HG03354 (cell line): ENCODE measurements around the gene COL18A1.
"Not testable (repeated sequence)": the region's sequence is repeated elsewhere in the genome, so short reads cannot be mapped to it uniquely, and the experiment has no call there.

Experiments
- ATAC-seq: cut with Tn5 transposase; IDR thresholded peaks from one replicate; pipeline ENCODE4 v1.9.1; 2021; ENCODE audit warnings: mild to moderate bottlenecking; ENCODE audit not compliant: unreplicated experiment, poor library complexity, severe bottlenecking

Gene COL18A1

GRCh38 chr21:45497846-45498645 is 93.1 kb downstream of the COL18A1 start:
- ATAC-seq, result no peak

GRCh38 chr21:45498646-45499000 is 93.7 kb downstream of the COL18A1 start:
- no peak for ATAC-seq

DNA sequence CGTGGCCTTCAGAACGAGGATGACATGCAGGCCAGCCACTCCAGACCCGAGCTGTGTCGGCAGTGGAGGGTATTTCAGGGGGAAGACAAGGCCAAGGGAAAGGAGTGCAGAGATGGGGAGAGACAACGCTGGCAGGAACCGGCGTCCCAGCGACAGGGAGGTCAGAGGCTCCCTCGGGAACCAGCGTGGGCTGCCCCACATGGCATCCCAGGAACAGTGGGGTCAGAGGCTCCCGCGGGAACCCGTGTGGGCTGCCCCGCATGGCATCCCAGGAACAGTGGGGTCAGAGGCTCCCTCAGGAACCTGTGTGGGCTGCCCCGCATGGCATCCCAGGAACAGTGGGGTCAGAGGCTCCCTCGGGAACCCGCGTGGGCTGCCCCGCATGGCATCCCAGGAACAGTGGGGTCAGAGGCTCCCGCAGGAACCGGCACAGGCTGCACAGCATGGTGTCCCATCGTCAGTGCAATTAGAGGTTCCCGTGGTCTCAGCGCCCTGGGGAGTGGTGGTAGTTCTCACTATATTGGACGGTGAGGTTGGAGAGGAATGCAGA is 94.3 kb downstream of the COL18A1 start:
- ATAC-seq, result no peak

- ATAC-seq, result no peak
Measured at GRCh38 chr21:45499970-45500577, 95.1 kb downstream of the COL18A1 start.

- ATAC-seq, result not testable (repeated sequence)
Measured at GRCh38 chr21:45501081-45502005, 96.4 kb downstream of the COL18A1 start.

DNA sequence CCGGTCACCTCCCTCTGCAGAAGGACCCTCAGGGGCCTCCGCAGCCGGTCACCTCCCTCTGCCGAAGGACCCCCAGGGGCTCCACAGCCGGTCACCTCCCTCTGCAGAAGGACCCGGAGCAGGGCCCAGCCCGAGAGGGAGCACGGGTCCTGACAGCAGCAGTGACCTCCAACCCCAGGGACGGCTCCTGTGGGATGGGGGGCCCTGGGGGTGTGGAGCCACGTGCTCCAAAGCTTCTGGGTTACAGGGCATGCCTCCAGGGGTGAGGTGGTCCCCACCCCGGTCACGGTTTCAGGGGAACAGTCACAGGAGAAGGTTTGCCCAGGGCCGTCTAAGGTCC is 97.0 kb downstream of the COL18A1 start:
- no peak for ATAC-seq

GRCh38 chr21:45502600-45502999 is 97.6 kb downstream of the COL18A1 start:
- ATAC-seq, result no peak

DNA sequence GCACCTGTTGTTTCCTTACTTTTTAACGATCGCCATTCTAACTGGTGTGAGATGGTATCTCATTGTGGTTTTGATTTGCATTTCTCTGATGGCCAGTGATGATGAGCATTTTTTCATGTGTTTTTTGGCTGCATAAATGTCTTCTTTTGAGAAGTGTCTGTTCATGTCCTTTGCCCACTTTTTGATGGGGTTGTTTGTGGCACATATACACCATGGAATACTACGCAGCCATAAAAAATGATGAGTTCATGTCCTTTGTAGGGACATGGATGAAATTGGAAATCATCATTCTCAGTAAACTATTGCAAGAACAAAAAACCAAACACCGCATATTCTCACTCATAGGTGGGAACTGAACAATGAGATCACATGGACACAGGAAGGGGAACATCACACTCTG is 98.3 kb downstream of the COL18A1 start:
- not testable (repeated sequence) for ATAC-seq

DNA sequence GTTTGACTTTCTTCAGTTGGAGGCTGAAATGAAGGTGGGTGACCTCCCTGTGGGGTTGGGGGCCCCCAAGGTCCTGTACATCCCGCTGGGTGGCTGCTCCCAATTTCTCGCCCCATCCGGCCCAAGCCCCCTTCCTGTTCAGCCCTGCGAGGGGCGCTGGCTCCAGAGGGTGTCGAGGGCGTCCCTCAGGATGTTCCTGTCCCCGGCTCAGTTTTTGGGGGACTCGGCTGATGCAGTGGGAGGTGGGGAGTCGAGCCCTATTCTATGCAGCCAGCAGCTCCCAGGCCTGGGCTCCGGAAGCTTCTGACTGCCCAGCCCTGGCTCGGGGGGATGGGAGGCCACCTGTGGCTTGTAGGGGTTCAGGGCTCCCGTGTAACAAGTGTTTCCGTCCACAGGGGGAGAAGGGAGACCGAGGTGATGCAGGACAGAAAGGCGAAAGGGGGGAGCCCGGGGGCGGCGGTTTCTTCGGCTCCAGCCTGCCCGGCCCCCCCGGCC is 99.1 kb downstream of the COL18A1 start:
- ATAC-seq, result no peak

GRCh38 chr21:45504516-45505415 is 99.8 kb downstream of the COL18A1 start:
- ATAC-seq, result no peak

DNA sequence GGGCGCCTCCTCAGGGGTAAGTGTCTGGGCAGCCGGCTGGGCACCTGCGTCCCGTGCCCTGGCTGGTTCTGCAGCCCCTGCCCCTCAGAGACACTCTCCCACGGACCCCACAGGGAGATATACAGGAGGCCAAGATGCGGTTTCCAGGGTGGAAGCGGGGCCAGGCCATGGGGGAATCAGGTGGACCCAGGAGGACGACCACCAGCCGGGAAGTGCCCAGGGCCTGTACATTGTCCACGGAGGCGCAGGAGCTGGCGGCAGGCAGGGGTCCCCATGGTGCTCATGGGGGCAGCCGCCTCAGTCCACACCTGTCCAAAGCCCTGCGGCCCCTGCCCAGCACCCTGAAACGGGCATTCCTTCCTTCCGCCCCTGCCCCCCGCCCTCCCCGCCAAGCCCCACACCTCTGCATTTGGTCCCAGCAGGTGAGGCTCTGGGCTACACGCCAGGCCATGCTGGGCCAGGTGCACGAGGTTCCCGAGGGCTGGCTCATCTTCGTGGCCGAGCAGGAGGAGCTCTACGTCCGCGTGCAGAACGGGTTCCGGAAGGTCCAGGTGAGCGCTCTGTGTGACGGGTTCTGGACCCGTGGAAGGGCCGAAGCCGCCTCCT is 100.6 kb downstream of the COL18A1 start:
- no peak for ATAC-seq

DNA sequence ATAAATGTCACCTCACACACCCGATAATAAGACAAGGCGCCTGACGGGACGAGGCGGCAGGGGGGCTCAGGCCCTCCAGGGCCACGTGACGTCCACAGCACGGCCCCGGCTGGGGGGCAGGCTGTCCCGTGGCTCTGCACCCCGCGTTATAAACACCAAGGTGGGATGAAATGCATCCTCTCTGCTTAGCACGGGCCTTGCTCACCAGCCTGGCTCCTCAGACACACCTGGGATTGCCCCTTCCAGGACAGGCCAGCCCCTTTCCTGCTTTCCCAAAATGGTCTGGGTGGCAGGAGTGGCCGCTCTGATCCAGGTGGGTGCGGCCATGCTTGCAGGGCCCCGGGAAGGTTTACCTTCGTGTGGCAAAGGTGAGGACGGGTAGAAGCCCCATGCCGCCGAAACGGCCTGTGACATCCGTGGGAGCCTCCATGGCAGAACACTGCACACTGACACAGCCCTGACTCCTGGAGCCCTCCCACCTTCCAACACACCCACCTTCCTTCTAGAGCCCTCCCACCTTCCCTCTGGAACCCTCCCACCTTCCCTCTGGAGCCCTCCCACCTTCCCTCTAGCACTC is 101.4 kb downstream of the COL18A1 start:
- no peak for ATAC-seq

- no peak for ATAC-seq
Measured at GRCh38 chr21:45506836-45507522, 102.0 kb downstream of the COL18A1 start.

- no peak for ATAC-seq
Measured at GRCh38 chr21:45507523-45507875, 102.5 kb downstream of the COL18A1 start.

DNA sequence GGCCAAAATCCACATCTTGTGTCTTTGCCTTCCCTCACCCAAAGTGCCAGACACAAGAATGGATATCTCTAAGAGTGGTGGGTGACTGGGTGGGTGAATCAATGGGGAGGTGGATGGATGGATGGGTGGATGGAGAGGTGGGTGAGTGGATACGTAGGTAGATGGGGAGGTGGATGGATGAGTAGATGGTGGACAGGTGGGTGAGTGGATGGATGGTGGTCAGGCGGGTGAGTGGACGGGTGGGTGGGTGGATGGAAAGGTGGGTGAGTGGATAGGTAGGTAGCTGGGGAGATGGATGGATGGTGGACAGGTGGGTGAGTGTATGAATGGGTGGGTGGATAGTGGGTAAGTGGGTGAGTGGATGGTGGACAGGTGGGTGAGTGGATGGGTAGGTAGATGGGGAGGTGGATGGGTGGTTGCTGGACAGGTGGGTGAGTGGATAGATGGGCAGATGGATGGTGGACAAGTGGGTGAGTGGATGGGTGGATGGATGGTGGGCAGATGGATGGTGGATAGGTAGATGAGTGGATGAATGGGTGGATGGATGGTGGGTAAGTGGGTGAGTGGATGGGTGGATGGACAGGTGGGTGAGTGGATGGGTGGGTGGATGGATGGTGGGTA is 103.0 kb downstream of the COL18A1 start:
- no peak for ATAC-seq

GRCh38 chr21:45508607-45509565 is 103.9 kb downstream of the COL18A1 start:
- ATAC-seq, result no peak
